Endothelial cell (in vitro differentiated cells): Measurements from ENCODE around the gene NIPAL4. TPM values are rescaled to one million over a fixed set of nuclear protein-coding genes. Genes with fewer than 3 reads are reported as not detected.

Source experiments
- DNase-seq: peaks from one replicate; pipeline ENCODE4 v3.0.0; 2021; ENCODE audit warnings: low spot score
- H3K27ac Mint-ChIP-seq: one replicate; pipeline ENCODE4 v1.8.0; 2021; ENCODE audit warnings: mixed read lengths, inconsistent platforms; ENCODE audit not compliant: unreplicated experiment
- H3K27me3 Mint-ChIP-seq: one replicate; pipeline ENCODE4 v1.8.0; 2021; ENCODE audit warnings: mild to moderate bottlenecking, moderate library complexity, mixed read lengths, inconsistent platforms; ENCODE audit not compliant: unreplicated experiment
- H3K36me3 Mint-ChIP-seq: one replicate; pipeline ENCODE4 v1.8.0; 2021; ENCODE audit warnings: mild to moderate bottlenecking, low read depth, mixed read lengths, inconsistent platforms; ENCODE audit not compliant: unreplicated experiment
- H3K4me1 Mint-ChIP-seq: one replicate; pipeline ENCODE4 v1.8.0; 2021; ENCODE audit warnings: mild to moderate bottlenecking, mixed read lengths, inconsistent platforms; ENCODE audit not compliant: unreplicated experiment
- H3K4me3 Mint-ChIP-seq: one replicate; pipeline ENCODE4 v1.8.0; 2021; ENCODE audit warnings: mild to moderate bottlenecking, mixed read lengths, inconsistent platforms; ENCODE audit not compliant: unreplicated experiment
- H3K9me3 Mint-ChIP-seq: one replicate; pipeline ENCODE4 v1.8.0; 2021; ENCODE audit warnings: mixed read lengths, inconsistent platforms; ENCODE audit not compliant: unreplicated experiment
- CTCF ChIP-seq: fragments of 200-600 bp; sonication (generic); IDR thresholded peaks from one replicate; pipeline ENCODE4 v1.5.0; 2021; ENCODE audit warnings: antibody characterized with exemption; ENCODE audit not compliant: unreplicated experiment
- total RNA-seq: library from RNA; stranded (reverse); fragmentation: NEBNext Ultra II Directional; extraction: Animal tissue kit (Norgen Biotek cat#: 25700); gene quantifications from one replicate; pipeline ENCODE4 v1.2.1, GENCODE V29; 2021; ENCODE audit not compliant: unreplicated experiment

The NIPAL4 gene
- total RNA-seq, 1 donor from 2014 or later: not detected

GRCh38 chr5:157456301-157456700 lies 3.7 kb upstream of the NIPAL4 start:
- Mint-ChIP-seq H3K27ac (no peak overlapping the region), H3K27me3 (peaks cover 4% of the 10 kb centered on the region), H3K4me3 (no peak overlapping the region), H3K4me1 (peaks cover 4% of the 10 kb centered on the region), H3K36me3 (no peaks in the 10 kb centered on the region), H3K9me3 (no peaks in the 10 kb centered on the region)
- TF ChIP-seq CTCF: no peak
- no peak for DNase-seq

GRCh38 chr5:157457391-157457790 lies 2.6 kb upstream of the NIPAL4 start:
- Mint-ChIP-seq H3K4me1 (peaks cover 4% of the 10 kb centered on the region), H3K27ac (no peak overlapping the region), H3K27me3 (peaks cover 8% of the 10 kb centered on the region), H3K36me3 (no peaks in the 10 kb centered on the region), H3K4me3 (no peak overlapping the region), H3K9me3 (no peaks in the 10 kb centered on the region)
- TF ChIP-seq CTCF: no peak
- no peak for DNase-seq

GRCh38 chr5:157458835-157459234 lies 1.2 kb upstream of the NIPAL4 start:
- peaks cover 4% of the 10 kb centered on the region for H3K4me1 Mint-ChIP-seq
- DNase-seq: no peak
- TF ChIP-seq CTCF: no peak
- H3K9me3 Mint-ChIP-seq: no peaks in the 10 kb centered on the region
- H3K27ac Mint-ChIP-seq: no peak overlapping the region
- H3K4me3 Mint-ChIP-seq: peak overlapping the region; percentile 59
- H3K27me3 Mint-ChIP-seq: peaks cover 8% of the 10 kb centered on the region
- no peaks in the 10 kb centered on the region for H3K36me3 Mint-ChIP-seq

DNA sequence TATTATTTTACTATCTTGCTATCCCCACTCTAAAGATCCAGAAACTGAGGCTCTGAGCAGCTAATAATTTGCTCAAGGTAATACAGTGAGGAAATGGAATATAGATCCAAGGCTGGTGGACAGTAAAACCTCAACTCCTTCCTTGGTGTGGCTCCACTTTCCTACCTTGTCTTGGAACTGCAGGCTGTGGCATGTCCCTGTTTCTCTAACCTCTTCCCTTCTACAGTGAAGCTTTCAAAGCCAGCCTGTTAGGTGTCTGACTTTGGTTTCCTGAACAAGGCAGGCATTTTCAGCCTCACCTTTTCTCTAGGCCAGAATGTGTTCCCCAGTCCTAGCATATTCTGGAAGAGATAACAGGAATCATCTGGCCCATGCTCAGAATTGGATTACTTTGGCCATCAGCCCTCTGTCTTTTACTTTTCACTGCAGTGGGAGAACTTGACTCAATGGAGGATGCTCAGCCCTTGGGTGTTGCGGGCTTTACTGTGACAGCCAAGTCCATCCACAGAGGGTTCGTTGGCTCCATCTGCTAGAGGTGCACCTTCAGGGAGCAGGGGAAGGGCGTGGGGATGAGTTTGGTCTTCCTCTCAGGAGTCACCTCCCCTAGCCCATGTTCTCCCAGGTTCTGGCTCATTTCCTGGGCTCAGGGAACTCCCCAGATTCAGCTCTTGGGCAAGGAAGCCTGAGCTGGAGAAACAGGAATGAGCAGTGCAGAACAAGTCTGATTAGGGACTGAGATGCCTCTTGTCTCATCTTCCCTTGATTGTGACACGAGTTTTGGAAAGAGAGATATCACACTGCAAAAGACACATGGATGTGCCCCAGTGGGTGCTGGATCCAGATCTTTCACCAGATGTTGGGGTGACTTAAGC lies 1.1 kb downstream of the NIPAL4 start:
- peaks cover 11% of the 10 kb centered on the region for H3K4me1 Mint-ChIP-seq
- no peak for TF ChIP-seq CTCF
- H3K27me3 Mint-ChIP-seq: peaks cover 8% of the 10 kb centered on the region
- no peak overlapping the region for H3K27ac Mint-ChIP-seq
- DNase-seq: no peak
- peak overlapping the region; percentile 87 for H3K4me3 Mint-ChIP-seq
- H3K9me3 Mint-ChIP-seq: no peaks in the 10 kb centered on the region
- peaks cover 5% of the 10 kb centered on the region for H3K36me3 Mint-ChIP-seq

DNA sequence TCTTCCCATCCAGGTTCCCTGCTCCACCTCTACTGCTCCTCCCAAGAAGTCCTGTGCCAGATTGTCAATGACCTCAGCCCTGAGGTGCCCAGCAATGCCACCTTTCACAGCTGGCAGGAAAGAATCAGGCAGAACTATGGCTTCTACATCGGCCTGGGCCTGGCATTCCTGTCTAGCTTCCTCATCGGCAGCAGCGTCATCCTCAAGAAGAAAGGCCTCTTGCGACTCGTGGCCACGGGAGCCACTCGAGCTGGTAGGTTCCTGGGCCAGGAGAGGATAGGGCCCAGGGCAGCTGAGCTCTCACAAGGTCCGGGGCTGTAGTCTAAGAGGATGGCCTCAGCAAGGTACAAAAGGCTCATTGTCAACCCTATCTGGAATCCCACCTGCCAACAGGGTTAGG lies 3.1 kb downstream of the NIPAL4 start:
- no peak for TF ChIP-seq CTCF
- Mint-ChIP-seq H3K36me3 (peaks cover 10% of the 10 kb centered on the region), H3K4me1 (peaks cover 15% of the 10 kb centered on the region), H3K9me3 (no peaks in the 10 kb centered on the region), H3K4me3 (no peak overlapping the region), H3K27me3 (peaks cover 8% of the 10 kb centered on the region), H3K27ac (no peak overlapping the region)
- DNase-seq: no peak
